Right lobe of liver (tissue), 4 donors: ENCODE data around the gene PROX1.

Experiments used
- POLR2A ChIP-seq: fragments of 450-650 bp; IDR thresholded peaks from one replicate; pipeline ENCODE4 v1.6.1; 2017; ENCODE audit warnings: antibody characterized with exemption, mild to moderate bottlenecking
- TF ChIP-seq, protein P1 (sequence below), 4 donors: fragments of 200-600 bp in 3 of 4; fragments of 450-650 bp in 1 of 4; IDR thresholded peaks; one replicate each; pipeline versions ENCODE4 v1.5.1 to v1.8.0; 2016 to 2022; ENCODE audit warnings: antibody characterized with exemption in 4 of 4, mild to moderate bottlenecking in 2 of 4
- donor health status: DM: no; HTN: no; CAD: no.
- donor health status: DM: no; HTN: no; CAD: no.
- donor health status: DM: no; HTN: yes; CAD: no.

DNA sequence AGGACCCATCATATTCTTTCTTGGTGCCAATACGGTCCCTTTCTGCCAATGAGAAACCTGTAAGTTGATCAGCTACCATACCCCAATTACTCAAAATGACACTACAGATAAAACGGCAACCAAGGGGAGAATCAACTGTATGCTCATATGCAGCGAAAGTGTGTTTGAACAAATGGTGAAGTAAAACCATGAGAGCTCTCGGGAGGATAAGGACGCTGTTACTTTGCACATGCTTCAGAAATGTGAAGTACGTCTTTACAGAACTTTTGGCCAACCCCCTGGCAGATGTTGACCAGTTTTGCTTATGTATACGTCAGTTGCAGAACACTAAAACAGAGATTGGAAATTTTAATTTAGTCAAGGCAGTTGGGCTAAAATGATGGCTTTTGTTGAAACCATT, 79.6 kb downstream of the PROX1 start:
- TF ChIP-seq, protein P1, sequence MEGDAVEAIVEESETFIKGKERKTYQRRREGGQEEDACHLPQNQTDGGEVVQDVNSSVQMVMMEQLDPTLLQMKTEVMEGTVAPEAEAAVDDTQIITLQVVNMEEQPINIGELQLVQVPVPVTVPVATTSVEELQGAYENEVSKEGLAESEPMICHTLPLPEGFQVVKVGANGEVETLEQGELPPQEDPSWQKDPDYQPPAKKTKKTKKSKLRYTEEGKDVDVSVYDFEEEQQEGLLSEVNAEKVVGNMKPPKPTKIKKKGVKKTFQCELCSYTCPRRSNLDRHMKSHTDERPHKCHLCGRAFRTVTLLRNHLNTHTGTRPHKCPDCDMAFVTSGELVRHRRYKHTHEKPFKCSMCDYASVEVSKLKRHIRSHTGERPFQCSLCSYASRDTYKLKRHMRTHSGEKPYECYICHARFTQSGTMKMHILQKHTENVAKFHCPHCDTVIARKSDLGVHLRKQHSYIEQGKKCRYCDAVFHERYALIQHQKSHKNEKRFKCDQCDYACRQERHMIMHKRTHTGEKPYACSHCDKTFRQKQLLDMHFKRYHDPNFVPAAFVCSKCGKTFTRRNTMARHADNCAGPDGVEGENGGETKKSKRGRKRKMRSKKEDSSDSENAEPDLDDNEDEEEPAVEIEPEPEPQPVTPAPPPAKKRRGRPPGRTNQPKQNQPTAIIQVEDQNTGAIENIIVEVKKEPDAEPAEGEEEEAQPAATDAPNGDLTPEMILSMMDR (IDR thresholded peaks at IDR 0.05), result no peak
- TF ChIP-seq POLR2A, result no peak
